HG02759 (cell line): Measurements from ENCODE around the gene ARID5B.

Experiments
- ATAC-seq: cut with Tn5 transposase; IDR thresholded peaks from one replicate; pipeline ENCODE4 v1.9.1; 2021; ENCODE audit warnings: mild to moderate bottlenecking, moderate library complexity; ENCODE audit not compliant: unreplicated experiment

The ARID5B gene

GRCh38 chr10:61882621-61883370 lies 18.7 kb upstream of the ARID5B start:
- ATAC-seq = peak; percentile 43

DNA sequence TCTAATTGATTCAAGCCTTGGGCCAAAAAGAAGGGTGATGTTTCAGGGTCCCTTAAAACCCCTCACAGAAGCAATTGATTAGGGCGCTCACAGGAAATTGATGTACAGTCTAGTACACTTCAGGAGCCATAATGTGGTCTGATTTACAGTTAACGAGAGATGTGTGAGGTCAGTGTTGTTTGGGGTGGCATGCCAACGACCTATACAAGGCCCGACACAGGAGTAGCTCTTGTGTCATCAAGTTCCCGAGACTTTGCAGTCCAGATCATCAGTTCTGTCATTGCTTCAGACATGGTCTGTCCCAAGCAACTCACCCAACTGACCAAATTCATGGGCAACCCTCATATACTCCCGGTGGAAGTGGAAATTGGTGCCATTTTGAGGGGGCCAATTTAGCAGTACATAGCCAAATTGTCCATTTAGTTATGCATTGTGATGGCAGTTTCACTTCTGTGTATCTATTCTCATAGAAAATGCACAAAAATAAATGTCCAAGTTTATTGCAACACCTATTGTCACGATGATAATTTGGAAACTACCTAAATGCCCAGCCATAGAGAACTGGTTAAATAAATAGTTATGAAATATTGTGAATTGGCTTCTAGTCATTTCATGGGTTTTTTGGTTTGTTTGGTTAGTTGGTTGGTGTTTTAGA lies 18.0 kb upstream of the ARID5B start:
- ATAC-seq = no peak

DNA sequence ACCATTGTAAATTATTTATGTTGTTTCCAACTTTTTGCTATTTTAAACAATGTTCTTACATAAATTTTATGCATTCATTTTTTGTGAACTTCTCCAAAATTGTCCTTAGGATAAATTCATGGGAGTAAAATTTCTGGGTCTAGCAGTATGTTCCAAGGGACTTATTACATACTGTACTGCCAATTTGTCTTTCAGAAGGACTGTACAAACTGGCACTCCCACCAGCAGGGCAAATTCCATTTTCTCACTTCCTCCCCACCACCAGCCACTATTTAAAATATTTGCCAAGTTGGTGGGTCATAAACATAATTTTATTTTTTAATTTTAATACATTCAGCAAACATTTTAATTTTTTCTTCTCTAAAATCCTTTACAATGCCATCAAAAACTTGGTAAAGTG lies 13.7 kb upstream of the ARID5B start:
- no peak for ATAC-seq

DNA sequence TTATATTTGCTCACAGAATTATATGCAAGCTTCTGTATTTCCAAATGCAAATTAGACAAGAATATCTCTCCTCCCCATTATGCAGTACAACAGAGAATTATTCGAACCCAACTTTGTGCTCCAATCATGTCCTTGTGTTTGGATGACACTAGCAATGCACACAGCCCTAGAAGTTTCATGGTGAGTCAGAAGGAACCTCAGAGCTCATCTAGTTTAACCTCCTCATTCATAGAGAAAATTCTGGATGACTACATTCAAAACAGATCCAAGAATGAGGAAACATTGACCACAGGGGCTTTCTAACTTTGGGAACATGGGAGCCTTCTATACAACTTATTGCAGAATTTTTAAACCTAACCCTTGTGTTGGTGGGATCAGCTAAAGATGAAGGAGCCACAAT lies 12.8 kb upstream of the ARID5B start:
- ATAC-seq = no peak

DNA sequence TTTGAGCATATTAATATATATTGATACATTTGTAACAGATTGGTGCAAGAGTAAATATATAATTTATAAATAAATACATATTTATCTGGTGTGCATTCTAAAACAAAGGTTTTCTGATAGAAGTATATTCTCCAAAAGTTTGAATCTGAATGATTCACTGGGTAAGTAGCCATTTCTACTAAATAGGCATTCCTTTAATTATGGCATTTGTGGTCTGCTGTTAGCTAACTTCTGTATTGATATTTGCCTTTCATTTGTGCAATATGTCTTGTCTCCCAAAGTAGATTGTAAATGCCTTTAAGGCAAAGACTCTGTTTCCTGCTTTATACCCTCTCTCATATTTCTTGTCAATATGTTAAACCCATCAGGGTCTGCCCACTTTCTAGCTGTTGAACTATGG lies 11.1 kb upstream of the ARID5B start:
- ATAC-seq = no peak

DNA sequence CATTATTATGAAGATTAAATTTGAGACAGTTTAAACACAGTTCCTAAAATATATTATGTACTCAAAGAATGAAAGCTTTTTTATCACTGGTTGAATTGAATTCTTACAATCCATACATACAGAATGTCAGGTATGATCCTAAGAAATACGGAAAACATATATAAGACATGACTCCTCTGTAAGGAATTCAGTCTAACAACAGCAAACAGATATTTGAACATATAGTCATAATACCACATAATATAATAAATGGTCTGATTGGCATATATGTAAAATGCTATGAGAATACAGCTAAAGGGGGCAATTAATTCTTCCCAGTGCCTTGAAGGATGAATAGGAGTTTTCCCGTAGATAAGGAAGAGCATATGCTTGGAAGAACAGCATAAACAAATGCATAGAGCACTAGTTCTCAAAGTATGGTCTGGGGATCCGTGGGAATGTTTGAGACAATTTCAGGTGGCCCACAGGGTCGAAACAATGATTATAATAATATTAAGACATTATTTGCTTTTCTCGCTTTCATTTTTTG lies 10.6 kb upstream of the ARID5B start:
- ATAC-seq = no peak

DNA sequence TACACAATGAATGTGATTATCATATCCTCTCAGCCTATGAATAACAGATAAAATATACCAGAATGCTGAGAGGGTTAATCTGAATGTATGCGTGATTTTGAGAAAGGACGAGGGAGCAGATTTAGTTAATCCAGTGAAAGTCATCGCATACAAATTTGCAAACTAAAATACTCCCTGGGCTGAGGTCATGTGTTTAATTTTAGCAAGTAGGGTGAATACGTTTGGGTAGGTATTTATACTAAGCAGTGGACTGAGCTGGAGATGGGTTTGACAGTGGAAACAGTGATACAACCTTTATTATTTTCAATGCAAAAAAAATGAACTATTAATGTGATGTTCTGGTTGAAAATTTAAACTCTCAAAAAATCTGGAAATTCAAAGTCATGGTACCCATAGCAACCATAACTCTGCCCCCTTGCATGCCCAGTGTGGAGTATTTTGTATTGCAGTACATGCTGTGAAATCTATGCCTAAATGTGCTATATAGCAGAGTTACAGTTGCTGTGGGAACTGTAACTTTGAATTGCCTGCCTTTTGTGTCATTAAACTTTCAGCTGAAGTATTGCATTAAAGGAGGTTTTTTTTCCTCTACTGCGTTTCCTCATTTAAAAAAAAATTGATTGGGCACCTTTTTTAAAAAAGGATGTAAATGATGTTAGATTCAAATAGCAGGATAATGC lies 9.5 kb upstream of the ARID5B start:
- no peak for ATAC-seq

GRCh38 chr10:61892961-61893360 lies 8.5 kb upstream of the ARID5B start:
- ATAC-seq = no peak

- ATAC-seq = no peak
Measured at GRCh38 chr10:61894133-61894532, 7.4 kb upstream of the ARID5B start.

GRCh38 chr10:61895898-61896600 lies 5.5 kb upstream of the ARID5B start:
- no peak for ATAC-seq

DNA sequence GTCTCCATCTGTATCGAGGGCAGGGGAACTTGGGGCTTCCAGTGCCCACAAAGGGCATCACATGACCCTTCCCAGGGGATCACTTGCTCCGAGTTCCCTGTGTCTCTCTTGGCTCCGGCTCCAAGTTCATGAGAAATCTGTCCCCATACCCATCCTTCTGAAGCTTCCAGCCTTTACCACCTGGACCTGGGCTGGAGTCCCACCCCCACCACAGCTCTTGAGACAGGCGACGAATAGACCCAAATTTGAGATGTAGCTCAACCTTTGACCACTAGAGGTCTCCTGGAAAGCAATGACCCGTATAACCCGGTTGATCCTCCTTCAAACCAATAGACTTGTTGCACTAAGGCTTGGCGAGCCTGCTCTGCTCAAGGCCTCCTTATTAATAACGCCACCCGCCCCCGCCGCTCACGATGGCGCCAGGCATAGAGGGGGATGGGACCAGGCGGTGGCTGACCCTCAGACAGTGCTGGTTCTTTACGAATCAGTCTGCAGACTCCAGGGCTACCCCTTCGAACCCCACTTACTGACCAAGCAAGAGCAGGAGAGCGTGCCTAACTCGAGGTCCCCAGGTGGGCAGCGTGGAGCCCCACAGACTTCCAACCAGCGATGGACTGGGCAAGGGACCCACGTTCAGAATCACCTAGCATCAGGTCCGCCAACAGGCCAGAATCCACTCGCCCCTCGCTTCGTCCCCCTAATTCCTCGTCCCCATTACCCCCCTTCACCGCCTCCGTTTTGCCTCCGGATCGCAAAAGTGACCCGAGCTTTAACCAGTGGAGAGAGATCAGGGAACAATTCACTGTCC lies 4.4 kb upstream of the ARID5B start:
- peak; percentile 70 for ATAC-seq

DNA sequence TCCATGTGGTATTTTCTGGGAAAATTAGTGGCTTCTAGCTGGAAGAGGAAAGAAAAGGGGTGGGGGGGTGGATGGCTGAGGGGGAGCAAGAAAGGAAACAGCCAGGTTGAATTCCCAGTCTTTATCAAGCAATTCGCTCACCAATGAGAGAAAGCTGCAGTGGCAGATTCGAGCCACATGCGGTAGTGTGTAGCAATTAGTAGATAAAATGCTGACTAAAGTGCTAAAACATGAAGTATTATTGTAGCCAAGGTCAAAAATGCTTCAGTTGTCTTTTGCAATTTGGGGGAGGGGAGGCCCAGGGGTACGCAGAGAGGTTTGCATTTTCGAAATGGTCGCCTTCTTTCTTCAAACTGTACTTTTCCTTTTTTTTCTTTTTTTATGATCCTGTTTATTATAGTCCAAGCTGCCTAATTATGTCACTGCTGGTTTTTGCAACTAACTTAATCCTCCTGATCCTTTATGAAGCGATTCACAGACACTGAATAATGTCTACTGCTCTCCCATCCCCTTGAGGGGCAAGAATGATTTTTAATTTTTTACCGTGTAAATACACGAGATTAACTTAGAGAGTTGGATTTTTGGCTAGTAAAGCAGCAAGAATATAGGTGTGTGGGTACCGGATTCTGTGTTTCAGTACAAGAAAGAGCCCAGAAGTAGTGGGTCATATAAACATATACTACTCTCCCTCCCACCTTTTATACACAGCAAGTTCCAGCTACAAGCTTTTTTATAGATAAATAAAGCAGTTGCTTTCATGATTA lies 3.6 kb upstream of the ARID5B start:
- ATAC-seq = no peak

- ATAC-seq = no peak
Measured at GRCh38 chr10:61898435-61898778, 3.1 kb upstream of the ARID5B start.

GRCh38 chr10:61899069-61899531 lies 2.4 kb upstream of the ARID5B start:
- ATAC-seq = no peak

- ATAC-seq = no peak
Measured at GRCh38 chr10:61899663-61899996, 1.9 kb upstream of the ARID5B start.

DNA sequence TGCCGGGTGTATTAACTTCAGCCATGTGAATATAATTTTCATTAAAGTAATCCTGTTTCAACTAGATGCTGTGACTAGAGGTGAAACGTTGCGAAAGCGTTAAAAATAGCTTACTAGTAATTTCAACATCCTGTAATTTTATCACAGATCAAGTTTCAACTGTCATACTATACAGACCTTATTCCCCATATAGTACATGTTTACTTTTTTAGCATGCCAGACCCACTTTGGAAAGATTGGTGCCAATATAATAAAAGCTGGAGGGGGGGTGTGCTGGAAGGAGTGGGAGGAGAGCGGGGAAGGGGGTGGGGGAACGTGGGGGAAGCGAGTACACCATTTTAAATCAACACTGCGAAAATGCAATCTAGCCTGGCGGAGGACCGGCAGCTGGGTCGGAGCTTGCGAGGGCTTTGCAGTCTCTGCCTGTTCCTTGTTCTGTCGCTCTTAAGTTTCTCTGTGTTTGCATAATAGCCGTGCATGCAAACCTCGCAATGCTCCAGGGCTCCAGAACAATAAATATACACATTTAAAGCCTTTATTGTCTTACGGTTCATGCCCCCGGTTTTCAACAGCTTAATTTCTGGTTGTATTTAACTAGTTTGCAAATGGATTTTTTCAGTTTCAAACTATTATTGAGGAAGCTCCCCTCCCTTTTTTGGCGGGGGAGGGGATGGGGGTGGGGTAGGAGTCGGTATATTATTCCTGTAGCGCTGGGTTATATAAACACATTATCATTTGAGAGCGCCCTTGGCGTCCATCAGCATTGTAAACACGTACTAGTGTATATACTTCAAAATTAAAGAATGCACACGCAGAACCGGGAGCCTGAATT lies 1.3 kb upstream of the ARID5B start:
- ATAC-seq = peak; percentile 34

- no peak for ATAC-seq
Measured at GRCh38 chr10:61901829-61902444, 438 bp downstream of the ARID5B start.

GRCh38 chr10:61902445-61903220 lies 1.1 kb downstream of the ARID5B start:
- ATAC-seq = no peak
